ENCODE measurements around the gene NDUFAF8.

The NDUFAF8 gene

GRCh38 chr17:81241203-81241602 lies 2.1 kb downstream of the NDUFAF8 start:
- DNase-seq, result no peak

- DNase-seq, result no peak
Measured at GRCh38 chr17:81241648-81242420, 2.7 kb downstream of the NDUFAF8 start.

- no peak for DNase-seq
Measured at GRCh38 chr17:81242421-81243332, 3.6 kb downstream of the NDUFAF8 start.

GRCh38 chr17:81243333-81243664 lies 4.2 kb downstream of the NDUFAF8 start:
- no peak for DNase-seq

GRCh38 chr17:81244358-81245023 lies 5.4 kb downstream of the NDUFAF8 start:
- DNase-seq, result no peak

GRCh38 chr17:81245024-81245664 lies 6.0 kb downstream of the NDUFAF8 start:
- no peak for DNase-seq

GRCh38 chr17:81245665-81246342 lies 6.7 kb downstream of the NDUFAF8 start:
- DNase-seq, result no peak

GRCh38 chr17:81246343-81246670 lies 7.2 kb downstream of the NDUFAF8 start:
- DNase-seq, result no peak

GRCh38 chr17:81246679-81247338 lies 7.7 kb downstream of the NDUFAF8 start:
- DNase-seq, result no peak

- no peak for DNase-seq
Measured at GRCh38 chr17:81247339-81247990, 8.3 kb downstream of the NDUFAF8 start.

- no peak for DNase-seq
Measured at GRCh38 chr17:81248649-81249048, 9.5 kb downstream of the NDUFAF8 start.

GRCh38 chr17:81249223-81250040 lies 10.3 kb downstream of the NDUFAF8 start:
- no peak for DNase-seq

GRCh38 chr17:81250286-81251093 lies 11.4 kb downstream of the NDUFAF8 start:
- DNase-seq, result no peak

- DNase-seq, result peak; percentile 65
Measured at GRCh38 chr17:81251094-81251708, 12.1 kb downstream of the NDUFAF8 start.

GRCh38 chr17:81251709-81252301 lies 12.7 kb downstream of the NDUFAF8 start:
- DNase-seq, result peak; percentile 65

- no peak for DNase-seq
Measured at GRCh38 chr17:81252326-81252986, 13.3 kb downstream of the NDUFAF8 start.

- no peak for DNase-seq
Measured at GRCh38 chr17:81252987-81253329, 13.8 kb downstream of the NDUFAF8 start.

All from DMS79 (cell line).